ENCODE results near the gene TPST2.
A peak's percentile ranks its signal among the peaks of the same experiment; 100 is the strongest.

The TPST2 gene

GRCh38 chr22:26579331-26579886 lies 10.5 kb downstream of the TPST2 start:
- no peak for DNase-seq

DNA sequence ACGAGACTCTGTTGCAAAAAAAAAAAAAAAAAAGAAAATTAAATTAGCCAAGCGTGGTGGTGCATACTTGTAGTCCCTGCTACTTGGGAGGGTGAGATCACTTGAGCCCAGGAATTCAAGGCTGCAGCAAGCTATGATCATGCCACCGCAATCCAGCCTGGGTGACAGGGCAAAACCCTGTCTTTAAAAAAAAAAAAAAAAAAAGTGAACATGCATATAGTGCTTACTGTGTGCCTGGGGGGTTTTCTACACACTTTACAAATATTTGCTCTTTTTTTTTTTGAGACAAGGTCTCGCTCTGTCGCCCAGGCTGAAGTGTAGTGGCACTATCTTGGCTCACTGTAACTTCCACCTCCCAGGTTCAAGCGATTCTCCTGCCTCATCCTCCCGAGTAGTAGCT lies 12.9 kb downstream of the TPST2 start:
- DNase-seq: no peak

DNA sequence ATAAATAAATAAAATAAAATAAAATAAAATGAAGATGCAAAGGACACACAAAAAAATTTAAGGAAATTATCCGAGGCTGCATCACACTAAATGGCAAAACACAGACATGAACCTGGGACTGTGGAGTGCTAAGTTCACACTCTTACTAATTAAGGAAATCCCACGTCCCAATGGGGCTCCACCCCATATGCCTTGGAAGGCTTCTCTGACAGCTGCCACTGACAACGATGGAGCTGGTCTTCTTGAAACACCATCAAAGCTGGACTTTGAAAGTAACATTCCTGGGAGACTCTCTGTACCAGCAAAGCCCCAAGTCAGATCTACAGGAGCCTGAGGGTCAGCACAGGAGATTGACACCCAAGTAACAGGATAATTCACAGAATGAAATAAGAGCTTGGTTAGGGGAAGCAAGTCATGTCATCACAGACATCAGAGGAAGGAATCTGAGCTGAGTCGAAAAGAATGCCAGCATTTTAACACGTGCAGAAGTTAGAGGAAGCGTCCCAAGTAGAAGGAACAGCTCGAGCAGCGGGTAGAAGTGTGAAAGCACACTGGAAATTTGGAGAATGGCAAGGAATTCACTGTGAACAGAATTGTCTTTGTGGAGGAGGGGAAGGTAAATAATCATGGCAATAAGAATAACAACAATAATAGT lies 13.8 kb downstream of the TPST2 start:
- DNase-seq: no peak

DNA sequence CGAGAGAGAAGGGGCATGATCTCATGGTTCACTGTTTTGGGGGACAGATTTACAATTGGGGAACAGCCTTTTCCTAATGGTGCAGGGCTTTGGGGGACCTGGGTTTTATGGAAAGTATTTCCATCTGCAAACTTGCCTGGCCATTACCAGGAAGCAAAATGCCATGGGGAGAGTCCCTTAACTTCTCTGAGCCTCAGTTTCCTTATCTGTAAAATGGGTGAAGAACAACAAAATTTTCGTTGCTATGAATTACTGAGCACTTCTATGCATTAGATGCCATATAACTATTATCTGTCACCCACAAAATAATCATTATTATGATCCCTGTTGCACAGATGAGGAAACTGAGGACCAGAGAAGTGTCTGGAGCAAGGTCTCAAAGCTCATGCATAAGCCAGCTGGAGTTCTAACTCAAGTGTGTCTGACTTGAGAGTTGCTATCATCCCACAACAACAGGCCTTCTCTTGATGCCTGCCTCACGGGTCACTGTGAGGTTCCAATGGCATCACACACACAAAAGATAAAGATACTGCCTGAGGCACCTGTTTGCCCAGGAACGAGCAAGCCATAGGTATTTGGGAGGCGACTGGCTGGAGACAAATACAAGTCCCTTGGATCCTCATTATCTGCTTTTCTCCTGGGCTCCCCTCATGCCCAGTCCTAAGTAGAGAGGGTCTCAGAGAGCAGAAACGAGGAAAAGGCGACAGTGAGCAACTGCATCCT lies 15.8 kb downstream of the TPST2 start:
- DNase-seq: no peak

GRCh38 chr22:26573026-26573662 lies 16.8 kb downstream of the TPST2 start:
- DNase-seq: no peak

- DNase-seq: no peak
Measured at GRCh38 chr22:26570864-26571525, 18.9 kb downstream of the TPST2 start.

DNA sequence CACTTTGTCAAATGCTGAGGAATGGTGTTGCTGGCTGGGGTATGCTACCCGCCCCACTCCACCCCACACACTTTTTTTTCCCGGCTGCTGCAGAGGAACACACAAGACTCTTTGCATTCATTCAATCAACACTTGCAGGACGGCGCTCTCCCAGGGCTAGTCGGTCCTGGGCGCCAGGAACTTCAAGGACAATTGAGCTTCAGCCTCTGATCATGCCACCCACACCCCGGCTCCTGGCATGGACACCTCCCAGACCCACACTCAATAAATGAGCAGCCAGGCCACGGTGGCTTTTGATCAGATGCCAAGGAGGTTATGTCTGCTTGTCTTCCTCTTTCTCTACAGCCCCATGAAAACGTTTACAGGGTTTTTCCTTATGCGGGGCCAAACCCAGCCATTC lies 19.8 kb downstream of the TPST2 start:
- DNase-seq: no peak

- DNase-seq: peak; percentile 5 to 19
Measured at GRCh38 chr22:26568207-26568706, 21.7 kb downstream of the TPST2 start.

DNA sequence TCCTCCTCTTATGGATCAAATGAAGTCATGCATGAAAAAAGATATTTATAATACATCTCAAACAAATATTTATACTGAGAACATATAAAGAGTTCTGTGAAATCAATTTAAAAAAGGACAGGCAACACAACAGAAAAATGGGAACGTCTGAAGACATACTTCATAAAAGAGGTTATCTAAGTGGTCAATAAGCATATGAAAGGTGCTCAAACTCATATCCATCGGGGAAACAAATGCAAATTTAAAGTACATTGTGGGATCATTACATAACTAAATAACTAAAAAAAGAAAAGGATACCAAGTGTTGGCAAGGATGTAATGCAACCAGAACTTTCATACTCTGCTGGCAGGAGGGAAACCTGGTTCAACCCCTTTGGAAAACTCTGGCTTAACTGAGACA lies 22.3 kb downstream of the TPST2 start:
- no peak for DNase-seq

DNA sequence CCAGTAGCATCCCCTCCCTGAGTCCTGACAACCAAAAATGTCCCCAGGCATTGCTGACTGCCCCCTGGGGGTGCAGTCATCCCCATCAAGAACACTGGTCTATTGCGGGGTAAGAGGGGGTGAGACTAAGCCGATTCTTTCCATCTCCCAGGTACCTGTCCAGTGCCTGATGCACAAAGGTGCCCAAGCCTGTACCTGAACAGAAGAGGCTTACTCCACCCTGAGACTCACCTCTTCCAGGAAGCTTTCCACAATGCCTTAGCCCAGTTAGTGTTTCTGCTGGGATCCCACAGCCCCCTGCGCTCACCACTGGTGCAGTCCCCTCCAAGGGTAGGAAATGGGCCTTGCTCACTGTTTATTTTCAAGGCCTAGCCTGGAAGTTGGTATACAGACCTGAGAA lies 22.9 kb downstream of the TPST2 start:
- no peak for DNase-seq

DNA sequence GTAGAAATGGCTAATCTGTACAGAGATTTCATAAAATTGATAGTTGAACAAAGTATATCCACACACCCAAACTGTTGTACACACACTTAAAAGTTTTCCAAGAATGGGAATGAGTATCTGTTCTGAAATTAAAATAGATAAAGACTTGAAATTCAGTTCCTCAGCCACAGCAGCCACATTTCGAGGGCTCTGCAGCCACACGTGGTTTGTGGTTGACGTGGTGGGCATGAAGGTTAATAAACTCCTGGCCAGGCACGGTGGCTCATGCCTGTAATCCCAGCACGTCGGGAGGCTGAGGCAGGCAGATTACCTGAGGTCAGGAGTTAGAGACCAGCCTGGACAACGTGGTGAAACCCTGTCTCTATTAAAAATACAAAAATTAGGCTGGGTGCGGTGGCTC lies 24.0 kb downstream of the TPST2 start:
- DNase-seq: no peak

DNA sequence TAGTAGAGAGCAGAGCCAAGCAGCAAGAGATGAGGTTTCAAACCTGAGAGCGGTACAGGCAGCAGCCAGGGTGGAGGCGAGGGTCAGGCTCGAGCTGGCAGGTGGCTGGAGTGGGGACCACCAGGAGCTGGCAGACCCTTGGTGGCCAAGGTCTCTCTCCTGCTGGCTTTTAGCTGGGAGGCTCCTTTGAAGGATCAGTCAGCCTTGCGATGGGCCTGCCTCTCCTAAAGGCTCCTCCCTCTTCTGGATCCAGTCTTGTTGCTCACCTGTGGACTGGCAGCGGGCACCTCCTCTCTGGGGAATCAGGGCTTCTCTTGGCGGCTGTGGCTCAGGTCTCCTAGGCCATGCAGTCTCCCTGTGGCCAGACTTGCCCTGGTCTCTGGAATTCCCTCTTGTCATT lies 24.8 kb downstream of the TPST2 start:
- no peak for DNase-seq

DNA sequence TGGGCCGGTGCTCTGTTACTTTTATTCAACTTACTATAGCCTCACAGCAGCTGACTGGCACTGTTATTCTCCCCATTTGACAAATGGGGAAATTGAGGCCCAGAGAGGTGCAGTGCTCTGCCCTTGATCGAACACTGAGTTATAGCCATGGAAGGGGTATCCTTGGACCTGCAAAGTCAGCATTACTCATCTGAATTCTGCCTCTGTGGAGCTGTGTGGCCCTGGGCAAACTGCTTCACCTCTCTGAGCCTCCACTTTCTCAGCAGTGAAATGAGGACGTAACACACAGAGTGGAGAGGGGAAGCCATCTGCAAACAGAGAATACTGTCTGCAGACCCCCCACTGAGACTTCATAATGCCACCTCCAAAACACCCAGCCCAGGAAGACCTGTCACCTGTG lies 25.3 kb downstream of the TPST2 start:
- DNase-seq: no peak

DNA sequence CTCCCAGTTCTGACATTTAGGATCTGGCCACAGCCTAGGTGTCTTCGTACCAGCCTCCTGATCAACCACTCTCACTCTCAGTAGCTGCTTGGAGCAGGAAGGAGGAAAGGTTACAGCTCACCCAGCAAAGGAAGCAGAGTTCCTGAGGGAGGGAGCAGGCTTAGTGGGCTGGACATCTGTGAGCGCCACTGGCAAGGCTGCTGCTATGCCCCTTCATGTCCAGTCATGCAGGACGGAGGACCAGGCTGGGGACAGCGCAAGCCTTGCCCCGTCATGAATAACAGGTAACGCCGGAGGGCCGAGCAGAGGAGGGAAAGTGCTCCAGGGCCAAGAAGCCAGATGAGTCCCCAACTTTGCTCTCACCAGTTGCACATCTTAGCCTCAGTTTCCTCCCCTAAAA lies 25.8 kb downstream of the TPST2 start:
- DNase-seq: no peak

DNA sequence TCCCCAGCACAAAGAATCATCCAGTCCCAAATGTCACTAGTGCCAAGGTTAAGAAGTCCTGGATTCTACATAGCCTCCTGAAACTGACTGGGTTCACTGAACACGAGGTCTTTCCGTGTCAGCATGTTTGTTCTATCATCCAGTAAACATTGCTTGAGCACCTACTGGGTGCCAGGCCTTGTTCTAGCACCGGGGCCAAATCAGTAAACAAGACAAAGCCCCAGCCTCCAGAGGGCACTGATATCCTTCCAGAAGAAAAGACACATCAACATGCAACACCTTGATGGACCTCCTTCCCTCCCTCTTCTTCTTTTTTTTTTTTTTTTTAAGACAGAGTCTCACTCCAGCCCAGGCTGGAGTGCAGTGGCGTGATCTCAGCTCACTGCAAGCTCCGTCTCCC lies 26.9 kb downstream of the TPST2 start:
- DNase-seq: no peak

GRCh38 chr22:26561756-26562417 lies 28.0 kb downstream of the TPST2 start:
- no peak for DNase-seq

- DNase-seq: no peak
Measured at GRCh38 chr22:26559961-26560575, 29.9 kb downstream of the TPST2 start.

- DNase-seq: peak; percentile 5 to 18
Measured at GRCh38 chr22:26558248-26558895, 31.6 kb downstream of the TPST2 start.

DNA sequence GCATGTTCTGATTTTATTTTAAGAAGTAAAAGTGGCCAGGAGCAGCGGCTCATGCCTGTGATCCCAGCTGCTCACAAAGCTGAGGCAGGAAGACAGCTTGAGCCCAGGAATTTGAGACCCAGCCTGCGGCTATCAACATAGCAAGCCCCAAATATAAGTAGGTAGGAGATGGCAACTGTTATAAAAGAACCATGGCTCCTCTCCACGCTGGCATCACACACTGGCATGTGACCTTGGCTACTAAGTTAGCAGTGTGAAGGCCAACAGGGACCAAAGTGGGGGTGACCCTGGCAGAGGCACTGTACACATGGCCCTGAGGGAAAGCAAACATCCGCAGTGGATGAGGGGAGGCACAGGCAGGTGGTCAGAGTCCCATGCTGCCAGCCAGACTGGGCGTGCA lies 33.0 kb downstream of the TPST2 start:
- no peak for DNase-seq

DNA sequence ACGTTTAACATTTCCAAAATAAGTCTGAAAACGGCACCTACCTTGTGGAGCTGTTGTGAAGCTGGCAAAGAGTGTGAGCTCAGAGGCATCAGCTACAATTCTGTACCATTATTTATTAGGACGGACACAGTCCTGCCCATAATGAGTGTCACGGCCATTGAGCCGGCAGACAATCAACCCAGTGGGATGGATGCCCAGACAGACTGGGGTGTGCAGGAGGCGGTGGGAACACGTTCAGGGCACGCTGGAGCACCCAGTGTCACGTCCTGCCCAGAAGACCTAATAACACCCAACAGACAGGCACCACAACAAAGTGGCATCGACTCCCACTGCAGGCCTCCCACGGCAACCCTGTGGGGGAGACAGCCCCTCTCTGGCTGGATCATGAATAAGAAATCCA lies 34.5 kb downstream of the TPST2 start:
- DNase-seq: no peak

- DNase-seq: no peak
Measured at GRCh38 chr22:26554956-26555355, 35.0 kb downstream of the TPST2 start.

All from NCI-H2081 (cell line).